GM10266 (cell line): Measurements from ENCODE around the gene APLP1.
A peak's percentile ranks its signal among the peaks of the same experiment; 100 is the strongest.

Experiments
- DNase-seq: peaks from one replicate; pipeline ENCODE4 v3.0.0; 2012; ENCODE audit errors: extremely low spot score
- CTCF ChIP-seq: IDR thresholded peaks from 2 replicates; pipeline ENCODE4 v1.5.1; 2012; ENCODE audit warnings: mild to moderate bottlenecking, low read depth; ENCODE audit not compliant: control insufficient read depth, insufficient read depth; ENCODE audit errors: missing control alignments

Gene APLP1

DNA sequence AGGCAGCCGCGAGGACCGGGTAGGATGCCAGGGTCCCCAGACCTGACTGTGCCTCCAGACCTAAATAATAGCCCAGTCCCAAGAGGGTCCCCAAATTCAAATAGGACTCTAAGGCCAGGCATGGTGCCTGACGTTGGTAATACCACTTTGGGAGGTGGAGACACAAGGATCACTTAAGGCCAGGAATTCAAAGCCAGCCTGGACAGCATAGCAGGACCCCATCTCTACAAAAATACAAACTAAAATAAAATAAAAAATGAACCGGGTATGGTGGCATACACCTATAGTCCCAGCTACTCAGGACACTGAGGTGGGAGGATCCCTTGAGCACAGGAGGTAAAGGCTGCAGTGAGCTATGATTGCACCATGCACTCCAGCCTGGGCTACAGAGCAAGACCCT, 5.4 kb upstream of the APLP1 start:
- no peak for TF ChIP-seq CTCF
- DNase-seq: no peak

GRCh38 chr19:35868823-35869326, 501 bp downstream of the APLP1 start:
- TF ChIP-seq CTCF: no peak
- no peak for DNase-seq

DNA sequence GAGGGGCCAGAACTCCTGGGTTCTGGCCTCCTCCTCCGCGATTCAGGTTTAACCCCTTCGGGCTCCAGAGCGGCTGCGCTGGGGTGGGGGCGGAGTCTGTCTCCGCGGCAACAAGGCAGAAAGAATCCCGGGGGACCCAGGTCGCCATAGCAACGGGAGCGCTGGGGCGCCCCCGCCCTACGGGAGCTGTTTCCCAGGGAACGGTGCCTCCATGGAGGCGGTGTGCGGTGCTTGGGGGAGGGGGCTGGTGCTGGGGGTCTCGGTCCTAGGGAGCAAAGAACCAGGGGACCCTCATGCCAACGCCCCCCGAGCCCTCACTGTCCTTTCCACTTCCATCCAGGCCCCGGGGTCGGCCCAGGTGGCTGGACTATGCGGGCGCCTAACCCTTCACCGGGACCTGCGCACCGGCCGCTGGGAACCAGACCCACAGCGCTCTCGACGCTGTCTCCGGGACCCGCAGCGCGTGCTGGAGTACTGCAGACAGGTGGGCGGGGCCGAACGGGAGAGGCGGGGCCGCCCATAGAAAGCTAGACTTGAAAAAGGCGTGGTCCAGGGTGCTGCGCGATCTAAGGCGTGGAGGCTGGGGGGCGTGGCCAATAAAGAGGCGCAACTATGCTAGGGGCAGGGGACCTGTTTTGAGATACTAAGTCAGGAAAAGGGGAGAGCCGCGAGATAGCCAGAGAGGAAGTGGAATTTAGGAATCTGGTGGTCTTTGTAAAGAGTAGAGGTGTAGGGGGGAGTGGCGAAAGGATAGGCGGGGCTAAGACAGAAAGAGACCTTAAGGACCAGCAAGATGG, 1.2 kb downstream of the APLP1 start:
- no peak for TF ChIP-seq CTCF
- peak; percentile 92 for DNase-seq

DNA sequence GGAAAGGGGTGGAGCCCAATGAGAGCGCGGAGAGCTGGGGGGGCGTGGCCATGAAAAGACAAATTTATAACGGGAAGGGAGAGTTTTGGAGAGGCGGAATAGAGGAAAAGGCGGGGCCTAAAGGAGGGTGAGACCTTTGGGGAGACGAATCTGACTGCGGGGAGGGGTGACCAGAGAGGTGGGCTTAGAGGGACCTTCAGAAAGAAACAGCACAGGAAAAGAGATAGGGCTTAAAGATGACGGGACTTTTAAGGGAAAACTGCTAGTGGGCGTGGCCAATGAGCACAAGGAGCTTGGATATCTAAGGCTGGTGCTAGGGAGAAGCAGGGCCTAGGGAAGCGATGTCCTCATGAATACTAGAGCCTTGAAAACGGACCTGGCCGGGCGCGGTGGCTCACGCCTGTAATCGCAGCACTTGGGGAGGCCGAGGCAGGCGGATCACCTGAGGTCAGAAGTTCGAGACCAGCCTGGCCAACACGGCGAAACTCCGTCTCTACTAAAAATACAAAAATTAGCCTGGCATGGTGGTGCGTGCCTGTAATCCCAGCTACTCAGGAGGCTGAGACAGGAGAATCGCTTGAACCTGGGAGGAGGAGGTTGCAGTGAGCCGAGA, 1.9 kb downstream of the APLP1 start:
- DNase-seq: peak; percentile 81

- no peak for TF ChIP-seq CTCF
- no peak for DNase-seq
Measured at GRCh38 chr19:35870798-35871197, 2.4 kb downstream of the APLP1 start.

DNA sequence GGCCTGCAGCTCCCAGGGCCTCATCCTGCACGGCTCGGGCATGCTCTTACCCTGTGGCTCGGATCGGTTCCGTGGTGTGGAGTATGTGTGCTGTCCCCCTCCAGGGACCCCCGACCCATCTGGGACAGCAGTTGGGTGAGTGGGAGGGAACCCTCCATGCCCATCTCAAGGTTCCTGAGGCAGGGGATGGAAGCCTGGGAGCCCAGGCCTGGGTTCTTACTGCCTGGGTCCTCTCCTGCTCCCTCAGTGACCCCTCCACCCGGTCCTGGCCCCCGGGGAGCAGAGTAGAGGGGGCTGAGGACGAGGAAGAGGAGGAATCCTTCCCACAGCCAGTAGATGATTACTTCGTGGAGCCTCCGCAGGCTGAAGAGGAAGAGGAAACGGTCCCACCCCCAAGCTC, 3.2 kb downstream of the APLP1 start:
- TF ChIP-seq CTCF: no peak
- DNase-seq: no peak

DNA sequence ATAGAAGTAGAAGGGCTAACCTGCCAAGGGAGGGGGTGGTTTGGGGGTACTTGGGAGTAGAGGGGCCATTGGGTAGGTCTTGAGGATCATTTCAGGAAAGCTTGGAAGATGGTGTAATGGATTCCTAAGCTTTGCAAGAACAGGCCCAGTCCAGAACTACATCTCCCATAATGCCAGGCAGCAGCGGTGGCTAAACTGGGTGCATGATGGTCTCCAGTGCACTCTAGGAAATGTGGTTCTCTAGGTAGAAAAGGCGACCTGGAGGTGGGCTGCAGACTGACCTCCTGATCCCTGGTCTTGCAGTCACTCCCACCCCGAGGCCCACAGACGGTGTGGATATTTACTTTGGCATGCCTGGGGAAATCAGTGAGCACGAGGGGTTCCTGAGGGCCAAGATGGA, 3.8 kb downstream of the APLP1 start:
- DNase-seq: no peak
- no peak for TF ChIP-seq CTCF
